Mesodermal cell (in vitro differentiated cells): ENCODE measurements around the gene KCP.

Experiments
- H3K27ac ChIP-seq: 2 replicates; pipeline ENCODE4 v1.7.0; 2013; ENCODE audit warnings: mild to moderate bottlenecking, low read depth, low read length, moderate library complexity; ENCODE audit not compliant: severe bottlenecking
- H3K36me3 ChIP-seq: 2 replicates; pipeline ENCODE4 v1.7.1; 2013; ENCODE audit warnings: mild to moderate bottlenecking, low read length, moderate library complexity; ENCODE audit not compliant: control insufficient read depth, insufficient read depth
- H3K4me1 ChIP-seq: one replicate; pipeline ENCODE4 v1.7.1; 2013; ENCODE audit warnings: mild to moderate bottlenecking, low read length; ENCODE audit not compliant: insufficient read depth, control insufficient read depth, poor library complexity, severe bottlenecking
- H3K4me3 ChIP-seq: 2 replicates; pipeline ENCODE4 v1.7.0; 2013; ENCODE audit warnings: low read length, control low read depth, mild to moderate bottlenecking; ENCODE audit not compliant: insufficient read depth, poor library complexity, severe bottlenecking; ENCODE audit errors: extremely low read depth
- H3K9me3 ChIP-seq: 2 replicates; pipeline ENCODE4 v1.7.1; 2013; ENCODE audit warnings: mild to moderate bottlenecking, low read length, moderate library complexity; ENCODE audit not compliant: control insufficient read depth
- WGBS, 2 experiments: methylation state at CpG; one replicate each; pipeline ENCODE4 v1.1.5; 2013; ENCODE audit warnings: missing lambda C conversion rate in 2 of 2; ENCODE audit not compliant: insufficient coverage in 2 of 2; 5-methylcytosine and 5-hydroxymethylcytosine counted together

KCP gene

GRCh38 chr7:128831994-128832879 is 78.3 kb downstream of the KCP start:
- Histone ChIP-seq H3K9me3 (no peaks in the 10 kb centered on the region), H3K36me3 (peaks cover 32% of the 10 kb centered on the region), H3K4me3 (peak overlapping the region; percentile 93), H3K27ac (peak overlapping the region; percentile 82), H3K4me1 (peaks cover 30% of the 10 kb centered on the region)
- WGBS, 2 experiments = 0 to 1% methylated on average over 10 to 12 of the region's 22 CpGs

GRCh38 chr7:128831178-128831993 is 79.1 kb downstream of the KCP start:
- H3K27ac ChIP-seq = peak overlapping the region; percentile 82
- WGBS, 2 experiments = 0 to 1% methylated on average over 24 to 25 of the region's 33 CpGs
- peak overlapping the region; percentile 93 for H3K4me3 ChIP-seq
- H3K9me3 ChIP-seq = no peaks in the 10 kb centered on the region
- peaks cover 39% of the 10 kb centered on the region for H3K4me1 ChIP-seq
- peaks cover 23% of the 10 kb centered on the region for H3K36me3 ChIP-seq

GRCh38 chr7:128830231-128831177 is 80.0 kb downstream of the KCP start, which contains the start of gene FLNC:
FLNC (plus strand) TSS chr7:128830406; CDS start chr7:128830638, 232 bp downstream.
- Histone ChIP-seq H3K27ac (peak within 1 kb of the TSS; percentile 94), H3K4me3 (peak within 1 kb of the TSS; percentile 93), H3K36me3 (peaks cover 15% of the 10 kb centered on the region), H3K4me1 (peaks cover 39% of the 10 kb centered on the region), H3K9me3 (no peaks in the 10 kb centered on the region)
- 0 to 1% methylated on average over 59 to 77 of the region's 109 CpGs for WGBS, 2 experiments

GRCh38 chr7:128829391-128830166 is 80.9 kb downstream of the KCP start:
- Histone ChIP-seq H3K27ac (peak overlapping the region; percentile 94), H3K9me3 (no peaks in the 10 kb centered on the region), H3K4me3 (peak overlapping the region; percentile 18), H3K4me1 (peaks cover 42% of the 10 kb centered on the region), H3K36me3 (peaks cover 7% of the 10 kb centered on the region)
- 26 to 27% methylated on average over 6 to 8 of the region's 13 CpGs for WGBS, 2 experiments

GRCh38 chr7:128827971-128828711 is 82.4 kb downstream of the KCP start:
- no peaks in the 10 kb centered on the region for H3K9me3 ChIP-seq
- no peaks in the 10 kb centered on the region for H3K36me3 ChIP-seq
- H3K27ac ChIP-seq = peak overlapping the region; percentile 98
- no peak overlapping the region for H3K4me3 ChIP-seq
- WGBS, 2 experiments = 30 to 42% methylated on average over 4 to 8 of the region's 10 CpGs
- peaks cover 39% of the 10 kb centered on the region for H3K4me1 ChIP-seq

- Histone ChIP-seq H3K9me3 (no peaks in the 10 kb centered on the region), H3K36me3 (no peaks in the 10 kb centered on the region), H3K4me1 (peaks cover 37% of the 10 kb centered on the region), H3K4me3 (no peak overlapping the region), H3K27ac (peak overlapping the region; percentile 98)
- WGBS, 2 experiments = 43 to 47% methylated on average over 7 to 12 of the region's 17 CpGs
Measured at GRCh38 chr7:128827248-128827958, 83.1 kb downstream of the KCP start.

- H3K27ac ChIP-seq = peak overlapping the region; percentile 98
- H3K4me3 ChIP-seq = no peak overlapping the region
- H3K4me1 ChIP-seq = peaks cover 37% of the 10 kb centered on the region
- WGBS, 2 experiments = no CpG with 5 or more reads among the region's 1 CpG
- H3K36me3 ChIP-seq = no peaks in the 10 kb centered on the region
- H3K9me3 ChIP-seq = no peaks in the 10 kb centered on the region
Measured at GRCh38 chr7:128826916-128827247, 83.6 kb downstream of the KCP start.
